ENCODE results near the gene NRM. TPM values are rescaled to one million over a fixed set of nuclear protein-coding genes. Genes with fewer than 3 reads are reported as not detected.

Gene NRM
- total and polyA plus RNA-seq, 2 of the 13 experiments (the other 11 are each of a cell fraction or from before 2014, with no cell fraction given): 12.5 to 16.0 TPM

GRCh38 chr6:30725713-30726505 lies 35.1 kb upstream of the NRM start (continued):
- no peak for TF ChIP-seq ARID5B (CRISPR knock-in tag; IDR thresholded peaks at IDR 0.05)
- TF ChIP-seq FOXJ3 (CRISPR knock-in tag; IDR thresholded peaks at IDR 0.05; ENCODE audit: borderline replicate concordance): no peak
- TF ChIP-seq ZNF431 (CRISPR knock-in tag; IDR thresholded peaks at IDR 0.05; ENCODE audit: borderline replicate concordance, low read depth): no peak
- TF ChIP-seq ZNF512B (CRISPR knock-in tag; IDR thresholded peaks at IDR 0.05; ENCODE audit: borderline replicate concordance): no peak
- no peak for TF ChIP-seq ZNF207 (IDR thresholded peaks at IDR 0.05; ENCODE audit: borderline replicate concordance)
- no peak for TF ChIP-seq ZNF136 (CRISPR knock-in tag; IDR thresholded peaks at IDR 0.05; ENCODE audit: low read depth)
- no peak for TF ChIP-seq ZNF543 (CRISPR knock-in tag; IDR thresholded peaks at IDR 0.05)
- TF ChIP-seq ZNF891 (CRISPR knock-in tag; IDR thresholded peaks at IDR 0.05): no peak
- TF ChIP-seq ZNF781 (CRISPR knock-in tag; IDR thresholded peaks at IDR 0.05; ENCODE audit: borderline replicate concordance, not compliant biosample characterization): peak; percentile 34
- no peak for TF ChIP-seq NRL (CRISPR knock-in tag; IDR thresholded peaks at IDR 0.05; ENCODE audit: borderline replicate concordance)
- TF ChIP-seq ZNF350 (CRISPR knock-in tag; IDR thresholded peaks at IDR 0.05; ENCODE audit: borderline replicate concordance, low read depth): 0 out of 2 replicates have a peak, but pooled peaks have one; percentile 26
- no peak for TF ChIP-seq ZNF33A (CRISPR knock-in tag; IDR thresholded peaks at IDR 0.05; ENCODE audit: borderline replicate concordance)
- TF ChIP-seq TRIM22 (IDR thresholded peaks at IDR 0.05): no peak
- no peak for TF ChIP-seq CERS6 (CRISPR knock-in tag; IDR thresholded peaks at IDR 0.05)
- peak; percentile 27 for TF ChIP-seq ZEB1 (IDR thresholded peaks at IDR 0.05; ENCODE audit: insufficient replicate concordance, low read depth)
- TF ChIP-seq CEBPG (CRISPR knock-in tag; IDR thresholded peaks at IDR 0.05): no peak
- no peak for TF ChIP-seq ZNF282 (IDR thresholded peaks at IDR 0.05; ENCODE audit: partially characterized antibody)
- TF ChIP-seq ZNF17 (CRISPR knock-in tag; IDR thresholded peaks at IDR 0.05): no peak
- TF ChIP-seq ZNF337 (CRISPR knock-in tag; IDR thresholded peaks at IDR 0.05; ENCODE audit: borderline replicate concordance, low read depth): no peak
- no peak for TF ChIP-seq MAF1 (CRISPR knock-in tag; IDR thresholded peaks at IDR 0.05; ENCODE audit: borderline replicate concordance)
- no peak for TF ChIP-seq KDM3A (CRISPR knock-in tag; IDR thresholded peaks at IDR 0.05; ENCODE audit: low read depth)

Data from HepG2 (cell line).